Measurements from ENCODE around the gene CUTA.

The CUTA gene

GRCh38 chr6:33417903-33418689, at the start of gene CUTA:
Gene CUTA, minus strand, starts transcription at chr6:33418107. Its CDS starts 107 bp downstream, at chr6:33418000.
- peak; percentile 92 for DNase-seq (ENCODE audit: low read depth)

DNA sequence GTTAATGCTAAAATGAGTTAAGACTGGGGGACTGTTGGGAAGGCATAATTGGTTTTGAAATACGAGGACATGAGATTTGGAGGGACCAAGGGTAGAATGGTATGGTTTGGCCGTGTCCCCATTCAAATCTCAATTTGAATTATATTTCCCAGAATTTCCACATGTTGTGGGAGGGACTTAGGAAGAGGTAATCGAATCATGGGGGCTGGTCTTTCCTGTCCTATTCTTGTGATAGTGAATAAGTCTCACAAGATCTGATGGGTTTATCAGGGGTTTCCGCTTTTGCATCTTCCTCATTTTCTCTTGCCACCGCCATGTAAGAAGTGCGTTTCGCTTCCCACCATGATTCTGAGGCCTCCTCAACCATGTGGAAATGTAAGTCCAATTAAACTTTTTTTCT, 49.2 kb upstream of the CUTA start:
- no peak for DNase-seq (ENCODE audit: low read depth)

- no peak for DNase-seq (ENCODE audit: low read depth)
These were observed 48.3 kb upstream of the CUTA start for GRCh38 chr6:33466075-33466735.

DNA sequence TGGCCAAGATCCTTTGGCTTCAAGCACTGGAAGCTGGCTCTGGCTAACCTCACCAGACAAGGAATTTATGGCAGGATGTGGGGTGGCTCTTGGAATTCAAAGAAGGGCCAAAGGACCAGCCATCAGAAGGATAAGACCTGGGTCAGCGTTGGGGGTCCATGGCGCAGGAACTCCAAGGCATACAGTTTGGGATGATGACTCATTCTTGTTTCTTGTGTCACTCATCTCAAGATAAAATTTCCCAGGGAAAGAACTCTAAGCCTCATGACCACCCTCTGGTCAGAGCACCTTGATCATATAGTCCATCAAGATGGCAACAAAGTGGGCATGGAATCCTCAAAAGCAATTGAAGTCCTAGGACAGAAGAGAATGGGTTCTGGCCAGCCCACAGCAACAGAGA, 41.3 kb upstream of the CUTA start:
- DNase-seq (ENCODE audit: low read depth) = no peak

- DNase-seq (ENCODE audit: low read depth) = no peak
These were observed 40.8 kb upstream of the CUTA start for GRCh38 chr6:33458676-33459075.

DNA sequence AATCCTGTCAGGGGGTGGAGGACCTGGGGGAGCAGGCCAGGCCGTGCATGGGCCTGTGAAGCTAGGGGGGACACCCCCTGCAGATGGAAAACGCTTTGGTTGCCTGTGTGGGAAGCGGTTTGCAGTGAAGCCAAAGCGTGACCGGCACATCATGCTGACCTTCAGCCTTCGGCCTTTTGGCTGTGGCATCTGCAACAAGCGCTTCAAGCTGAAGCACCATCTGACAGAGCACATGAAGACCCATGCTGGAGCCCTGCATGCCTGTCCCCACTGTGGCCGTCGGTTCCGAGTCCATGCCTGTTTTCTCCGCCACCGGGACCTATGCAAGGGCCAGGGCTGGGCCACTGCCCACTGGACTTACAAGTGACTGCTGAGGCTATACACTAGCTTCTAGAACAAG, 38.2 kb upstream of the CUTA start:
- no peak for DNase-seq (ENCODE audit: low read depth)

DNA sequence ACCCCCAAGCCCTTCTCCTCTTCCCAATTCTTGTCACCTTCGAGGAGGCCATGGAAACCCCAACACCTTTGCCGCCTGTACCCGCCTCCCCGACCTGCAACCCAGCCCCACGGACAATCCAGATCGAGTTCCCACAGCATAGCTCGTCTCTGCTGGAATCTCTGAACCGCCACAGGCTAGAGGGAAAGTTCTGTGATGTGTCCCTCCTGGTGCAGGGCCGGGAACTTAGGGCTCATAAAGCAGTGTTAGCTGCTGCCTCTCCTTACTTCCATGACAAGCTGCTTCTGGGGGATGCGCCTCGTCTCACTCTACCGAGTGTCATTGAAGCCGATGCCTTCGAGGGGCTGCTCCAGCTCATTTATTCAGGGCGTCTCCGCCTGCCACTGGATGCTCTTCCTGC, 37.1 kb upstream of the CUTA start:
- no peak for DNase-seq (ENCODE audit: low read depth)

DNA sequence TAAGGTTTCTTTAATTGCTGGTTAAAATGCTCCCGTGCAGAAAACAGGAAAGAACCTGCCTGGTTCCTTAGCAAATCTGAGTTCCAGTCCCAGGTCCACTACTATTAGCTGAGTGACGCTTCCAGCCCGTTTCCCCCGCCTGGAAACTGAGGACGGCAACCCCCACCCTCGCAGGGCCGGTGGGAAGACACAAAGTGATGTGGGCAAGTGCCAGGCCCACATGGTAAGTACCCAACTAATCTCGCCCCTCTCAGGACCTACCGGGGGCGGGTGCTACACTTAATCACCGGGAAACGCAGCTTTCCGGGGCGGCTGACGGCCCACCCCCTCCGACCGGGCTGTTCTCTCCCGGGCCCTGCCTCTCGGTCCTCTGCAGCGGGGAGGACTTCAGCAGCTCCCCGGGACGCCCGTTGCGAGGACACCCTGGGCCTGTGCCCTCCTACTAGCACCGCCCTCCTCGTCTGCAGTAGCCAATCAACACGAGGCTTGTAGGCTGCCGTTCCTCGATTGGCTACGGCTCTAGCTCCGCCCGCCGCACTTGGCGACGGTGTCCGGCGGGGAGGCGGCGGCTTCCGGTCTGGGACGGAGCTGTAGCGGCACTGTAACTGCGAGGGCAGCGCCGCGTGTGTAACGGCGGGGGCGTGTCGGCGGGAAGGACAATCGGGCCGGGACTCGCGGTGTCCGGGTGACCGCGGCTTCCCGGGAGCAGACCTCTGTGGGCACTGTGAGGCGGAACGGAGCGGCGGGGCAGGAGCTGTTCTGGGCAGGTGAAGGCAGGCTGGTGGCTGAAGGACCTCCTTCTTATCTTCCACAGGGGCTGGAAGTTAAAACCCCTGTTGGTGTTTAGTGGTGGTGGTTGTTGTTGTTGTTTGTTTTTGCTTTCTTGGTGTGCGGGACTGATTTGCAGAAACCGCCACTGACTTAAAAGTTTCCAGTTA, 36.4 kb upstream of the CUTA start, which contains the start of gene ZBTB9:
TSS of gene ZBTB9 (plus strand) at position 568 of the 938 bp plus-strand sequence. CDS start 525 bp downstream, outside the sequence.
- DNase-seq (ENCODE audit: low read depth) = peak; percentile 73

DNA sequence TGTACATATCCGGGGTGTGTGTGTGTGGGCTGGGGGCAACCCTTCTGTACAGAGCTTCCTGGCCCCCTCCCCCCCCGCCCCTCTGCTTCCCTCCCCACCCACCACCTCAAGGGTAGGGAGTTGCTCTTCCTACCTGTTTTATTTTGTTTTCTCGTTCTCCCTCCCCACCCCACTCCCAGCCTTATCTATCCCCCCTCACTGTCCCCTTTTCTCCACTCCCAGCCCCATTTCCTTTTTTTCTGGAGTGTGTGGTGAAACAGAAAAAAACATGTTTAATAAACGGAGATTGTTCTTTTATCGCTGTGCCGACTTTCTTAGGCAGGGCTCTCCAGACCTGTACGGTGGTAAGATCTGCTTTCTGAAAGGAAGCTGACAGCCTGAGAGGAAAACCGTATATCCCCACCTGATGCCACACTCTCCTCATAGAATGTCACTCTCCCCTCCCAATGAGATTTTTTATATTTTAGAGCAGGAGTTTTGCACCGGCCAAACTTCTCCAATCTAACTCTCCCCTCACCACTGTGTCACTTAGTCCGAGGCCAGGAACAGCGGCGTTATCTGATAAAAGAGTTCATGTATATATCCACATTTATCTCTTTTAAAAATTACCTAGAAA, 35.6 kb upstream of the CUTA start:
- no peak for DNase-seq (ENCODE audit: low read depth)

GRCh38 chr6:33452496-33452895, 34.6 kb upstream of the CUTA start:
- DNase-seq (ENCODE audit: low read depth) = no peak

- DNase-seq (ENCODE audit: low read depth) = no peak
These were observed 33.7 kb upstream of the CUTA start for GRCh38 chr6:33451606-33452005.

- DNase-seq (ENCODE audit: low read depth) = no peak
These were observed 32.5 kb upstream of the CUTA start for GRCh38 chr6:33450434-33450833.

GRCh38 chr6:33446356-33446755, 28.4 kb upstream of the CUTA start:
- DNase-seq (ENCODE audit: low read depth) = no peak

DNA sequence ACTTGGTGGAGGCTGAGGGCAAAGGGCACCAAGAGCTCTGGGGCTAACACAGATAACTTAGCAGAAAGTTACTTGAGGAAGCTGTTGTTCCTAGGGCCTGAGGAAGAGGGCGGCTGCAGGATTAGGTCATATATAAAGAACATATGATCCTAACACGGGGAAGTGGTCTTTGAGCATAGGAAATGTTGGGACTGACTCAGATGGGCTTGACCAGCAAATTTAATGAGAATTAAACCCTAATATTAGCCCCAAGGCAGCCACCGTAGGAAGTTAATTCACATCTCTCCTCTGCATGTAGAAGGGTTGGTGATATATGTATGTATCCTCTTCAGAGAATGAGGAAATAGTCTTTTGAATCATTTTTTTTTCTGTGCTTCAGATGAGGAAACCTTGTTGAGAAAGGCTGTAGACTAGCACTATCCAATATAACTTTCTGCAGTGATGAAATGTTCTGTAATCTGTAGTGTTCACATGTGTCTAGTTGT, 27.3 kb upstream of the CUTA start:
- DNase-seq (ENCODE audit: low read depth) = no peak

DNA sequence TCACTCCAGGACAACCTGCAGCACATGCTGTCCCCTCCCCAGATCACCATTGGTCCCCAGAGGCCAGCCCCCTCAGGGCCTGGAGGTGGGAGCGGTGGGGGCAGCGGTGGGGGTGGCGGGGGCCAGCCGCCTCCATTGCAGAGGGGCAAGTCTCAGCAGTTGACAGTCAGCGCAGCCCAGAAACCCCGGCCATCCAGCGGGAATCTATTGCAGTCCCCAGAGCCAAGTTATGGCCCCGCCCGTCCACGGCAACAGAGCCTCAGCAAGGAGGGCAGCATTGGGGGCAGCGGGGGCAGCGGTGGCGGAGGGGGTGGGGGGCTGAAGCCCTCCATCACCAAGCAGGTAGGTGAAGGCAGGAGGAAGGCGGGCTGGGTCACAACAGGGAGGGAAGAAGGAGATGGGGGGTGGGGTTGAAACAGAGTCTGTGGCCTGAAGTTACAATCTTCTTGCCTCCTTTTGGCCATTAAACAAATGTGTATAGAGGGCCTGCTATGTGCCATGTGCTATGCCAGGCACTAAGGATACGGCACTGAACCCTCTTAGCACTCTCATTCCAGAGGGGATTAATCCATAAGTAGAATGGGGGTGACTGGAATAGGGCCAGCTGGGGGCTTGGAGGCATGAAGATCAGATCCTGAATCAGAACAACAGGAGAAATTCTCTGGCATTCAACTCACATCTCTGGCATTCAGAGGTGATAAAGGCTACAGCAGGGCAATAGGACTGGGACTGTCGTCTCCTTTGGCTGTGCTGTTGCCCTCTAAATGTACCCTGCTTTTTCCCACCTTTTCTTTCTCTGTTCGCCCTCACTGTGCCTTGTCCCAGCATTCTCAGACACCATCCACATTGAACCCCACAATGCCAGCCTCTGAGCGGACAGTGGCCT, 26.0 kb upstream of the CUTA start:
- no peak for DNase-seq (ENCODE audit: low read depth)

DNA sequence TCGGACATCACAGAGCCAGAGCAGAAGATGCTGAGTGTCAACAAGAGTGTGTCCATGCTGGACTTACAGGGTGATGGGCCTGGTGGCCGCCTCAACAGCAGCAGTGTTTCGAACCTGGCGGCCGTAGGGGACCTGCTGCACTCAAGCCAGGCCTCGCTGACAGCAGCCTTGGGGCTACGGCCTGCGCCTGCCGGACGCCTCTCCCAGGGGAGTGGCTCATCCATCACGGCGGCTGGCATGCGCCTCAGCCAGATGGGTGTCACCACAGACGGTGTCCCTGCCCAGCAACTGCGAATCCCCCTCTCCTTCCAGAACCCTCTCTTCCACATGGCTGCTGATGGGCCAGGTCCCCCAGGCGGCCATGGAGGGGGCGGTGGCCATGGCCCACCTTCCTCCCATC, 25.1 kb upstream of the CUTA start:
- DNase-seq (ENCODE audit: low read depth) = no peak

GRCh38 chr6:33442283-33442682, 24.4 kb upstream of the CUTA start:
- DNase-seq (ENCODE audit: low read depth) = no peak

DNA sequence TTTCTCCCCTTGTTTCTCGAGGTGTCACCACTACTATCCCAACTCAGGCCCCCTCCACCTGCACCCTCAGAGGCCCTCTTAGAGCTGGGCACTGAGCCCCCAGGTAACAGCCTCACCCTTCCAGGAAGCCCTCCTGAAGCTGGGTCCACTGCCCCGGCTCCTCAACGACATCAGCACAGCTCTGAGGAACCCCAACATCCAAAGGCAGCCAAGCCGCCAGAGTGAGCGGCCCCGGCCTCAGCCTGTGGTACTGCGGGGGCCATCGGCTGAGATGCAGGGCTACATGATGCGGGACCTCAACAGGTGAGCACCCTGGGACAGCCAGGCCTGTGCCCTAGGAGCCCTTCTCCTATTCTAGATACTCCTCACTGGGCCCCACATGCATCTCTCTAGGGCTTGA, 23.6 kb upstream of the CUTA start:
- DNase-seq (ENCODE audit: low read depth) = no peak

DNA sequence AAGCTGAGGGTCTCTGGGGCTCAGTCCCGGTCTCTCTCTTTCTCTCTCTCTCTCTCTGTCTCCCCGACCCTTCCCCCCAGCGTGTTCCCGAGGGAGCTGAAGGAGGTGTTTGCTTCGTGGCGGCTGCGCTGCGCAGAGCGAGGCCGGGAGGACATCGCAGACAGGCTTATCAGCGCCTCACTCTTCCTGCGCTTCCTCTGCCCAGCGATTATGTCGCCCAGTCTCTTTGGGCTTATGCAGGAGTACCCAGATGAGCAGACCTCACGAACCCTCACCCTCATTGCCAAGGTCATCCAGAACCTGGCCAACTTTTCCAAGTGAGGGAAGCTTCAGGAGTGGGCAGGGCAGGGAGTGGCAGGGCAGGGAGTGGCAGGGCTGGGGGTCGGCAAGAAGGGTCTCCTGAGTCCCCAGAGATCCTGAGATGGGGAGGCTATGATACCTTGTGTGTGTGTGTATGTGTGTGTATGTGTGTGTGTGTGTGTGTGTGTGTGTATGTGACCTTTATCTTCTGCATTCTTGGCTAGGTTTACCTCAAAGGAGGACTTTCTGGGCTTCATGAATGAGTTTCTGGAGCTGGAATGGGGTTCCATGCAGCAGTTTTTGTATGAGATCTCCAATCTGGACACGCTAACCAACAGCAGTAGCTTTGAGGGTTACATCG, 22.9 kb upstream of the CUTA start:
- DNase-seq (ENCODE audit: low read depth) = no peak

- no peak for DNase-seq (ENCODE audit: low read depth)
These were observed 22.2 kb upstream of the CUTA start for GRCh38 chr6:33439956-33440648.

Data from stimulated activated CD8-positive, alpha-beta memory T cell treated with anti-CD3 and anti-CD28 coated beads, Interleukin-15, amount 100 ng/mL, for 24 hours (primary cell).